Hepatocyte (in vitro differentiated cells): ENCODE results near the gene RASGRF1. TPM values are rescaled to one million over a fixed set of nuclear protein-coding genes. Genes with fewer than 3 reads are reported as not detected.
"Not testable (repeated sequence)": the region's sequence is repeated elsewhere in the genome, so short reads cannot be mapped to it uniquely, and the experiment has no call there.

Experiments
- DNase-seq: peaks from one replicate; pipeline ENCODE4 v3.0.0-alpha.2; 2016; ENCODE audit warnings: low spot score
- H2AFZ ChIP-seq: fragments of 200-600 bp; sonication (generic); 2 replicates; pipeline ENCODE4 v1.6.0; 2016; ENCODE audit warnings: antibody characterized with exemption, mild to moderate bottlenecking
- H3K27ac ChIP-seq: fragments of 200-600 bp; sonication (generic); 2 replicates; pipeline ENCODE4 v1.5.1; 2016; ENCODE audit warnings: mild to moderate bottlenecking
- H3K27me3 ChIP-seq: fragments of 200-600 bp; sonication (generic); 2 replicates; pipeline ENCODE4 v1.6.1; 2016
- H3K36me3 ChIP-seq: fragments of 200-600 bp; sonication (generic); replicated peaks from 2 replicates; pipeline ENCODE4 v1.5.1; 2016; ENCODE audit warnings: low read depth; ENCODE audit not compliant: insufficient read depth
- H3K4me1 ChIP-seq: fragments of 200-600 bp; sonication (generic); 2 replicates; pipeline ENCODE4 v1.5.1; 2016; ENCODE audit warnings: mild to moderate bottlenecking, moderate library complexity; ENCODE audit not compliant: insufficient read depth
- H3K4me2 ChIP-seq: fragments of 200-600 bp; sonication (generic); 2 replicates; pipeline ENCODE4 v1.6.0; 2016
- H3K4me3 ChIP-seq: fragments of 200-600 bp; sonication (generic); 2 replicates; pipeline ENCODE4 v1.5.1; 2016; ENCODE audit warnings: mild to moderate bottlenecking
- H3K79me2 ChIP-seq: fragments of 200-600 bp; sonication (generic); 2 replicates; pipeline ENCODE4 v1.6.0; 2017; ENCODE audit warnings: mild to moderate bottlenecking
- H3K9me2 ChIP-seq: fragments of 200-600 bp; sonication (generic); replicated peaks from 2 replicates; pipeline ENCODE4 v1.6.0; 2017; ENCODE audit warnings: mild to moderate bottlenecking; ENCODE audit not compliant: insufficient read depth
- H3K9me3 ChIP-seq: fragments of 200-600 bp; sonication (generic); 2 replicates; pipeline ENCODE4 v1.5.1; 2016; ENCODE audit warnings: low read depth, mild to moderate bottlenecking
- H4K20me1 ChIP-seq: fragments of 200-600 bp; sonication (generic); 2 replicates; pipeline ENCODE4 v1.6.0; 2016; ENCODE audit warnings: mild to moderate bottlenecking; ENCODE audit not compliant: insufficient read depth, poor library complexity, severe bottlenecking
- EZH2 ChIP-seq: fragments of 200-600 bp; sonication (generic); IDR thresholded peaks from 2 replicates; pipeline ENCODE4 v1.6.1; 2016; ENCODE audit warnings: antibody characterized with exemption, mild to moderate bottlenecking, borderline replicate concordance
- EZH2phosphoT487 ChIP-seq: fragments of 200-600 bp; sonication (generic); IDR thresholded peaks from one replicate; pipeline ENCODE4 v1.6.1; 2018; ENCODE audit warnings: antibody characterized with exemption, mild to moderate bottlenecking, low read depth, moderate library complexity; ENCODE audit not compliant: unreplicated experiment, severe bottlenecking
- WGBS: methylation state at CpG from one replicate; pipeline ENCODE4 v1.1.6; 2016; ENCODE audit warnings: low lambda C conversion rate; ENCODE audit errors: missing lambda C conversion rate; 5-methylcytosine and 5-hydroxymethylcytosine counted together
- polyA plus RNA-seq: library from polyadenylated mRNA; unstranded; fragments of >200 nt; fragmentation: Nextera tagmentation; extraction: Ambion mirVana; gene quantifications from 2 replicates; pipeline ENCODE4 v1.2.1, GENCODE V29; 2016
- total RNA-seq: library from RNA; depleted of rRNA; stranded (reverse); fragments of >200 nt; gene quantifications from 2 replicates; pipeline ENCODE4 v1.2.3, GENCODE V29; 2014
- TF ChIP-seq, protein P1 (sequence below): fragments of 200-600 bp; sonication (generic); IDR thresholded peaks from 2 replicates; pipeline ENCODE4 v1.5.1; 2016; ENCODE audit warnings: antibody characterized with exemption, mild to moderate bottlenecking; ENCODE audit not compliant: poor library complexity

Gene RASGRF1
- total and polyA plus RNA-seq, 2 experiments from 2014 or later: 0.52 to 1.5 TPM

DNA sequence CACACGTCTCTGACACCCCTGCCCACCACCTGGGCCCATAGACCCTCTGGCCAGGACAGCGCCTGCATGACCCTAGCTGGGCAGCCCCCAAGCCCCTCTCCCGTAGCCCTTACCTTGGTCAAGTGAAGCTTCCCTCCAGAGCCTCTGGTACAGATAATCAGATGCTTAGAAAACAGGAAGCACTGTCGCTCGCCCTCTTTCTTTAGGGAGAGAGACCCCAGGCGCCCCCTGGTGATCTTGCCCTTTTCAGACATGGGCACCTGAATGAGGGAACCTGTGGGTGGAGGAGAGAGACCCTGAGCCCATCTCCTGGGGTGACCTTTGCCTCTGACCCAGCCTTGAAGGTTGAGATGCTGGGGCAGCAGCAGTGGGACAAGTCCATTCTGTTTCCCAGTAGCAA is 65.4 kb downstream of the RASGRF1 start:
- no peaks in the 10 kb centered on the region for H3K9me2 ChIP-seq
- no peaks in the 10 kb centered on the region for H3K4me1 ChIP-seq
- DNase-seq: no peak
- H3K9me3 ChIP-seq: no peaks in the 10 kb centered on the region
- H4K20me1 ChIP-seq: no peaks in the 10 kb centered on the region
- WGBS: 81% methylated on average over 5 of the region's 6 CpGs
- no peaks in the 10 kb centered on the region for H3K36me3 ChIP-seq
- no peak overlapping the region for H3K4me3 ChIP-seq
- no peak overlapping the region for H3K4me2 ChIP-seq
- no peaks in the 10 kb centered on the region for H3K27me3 ChIP-seq
- TF ChIP-seq, protein P1, sequence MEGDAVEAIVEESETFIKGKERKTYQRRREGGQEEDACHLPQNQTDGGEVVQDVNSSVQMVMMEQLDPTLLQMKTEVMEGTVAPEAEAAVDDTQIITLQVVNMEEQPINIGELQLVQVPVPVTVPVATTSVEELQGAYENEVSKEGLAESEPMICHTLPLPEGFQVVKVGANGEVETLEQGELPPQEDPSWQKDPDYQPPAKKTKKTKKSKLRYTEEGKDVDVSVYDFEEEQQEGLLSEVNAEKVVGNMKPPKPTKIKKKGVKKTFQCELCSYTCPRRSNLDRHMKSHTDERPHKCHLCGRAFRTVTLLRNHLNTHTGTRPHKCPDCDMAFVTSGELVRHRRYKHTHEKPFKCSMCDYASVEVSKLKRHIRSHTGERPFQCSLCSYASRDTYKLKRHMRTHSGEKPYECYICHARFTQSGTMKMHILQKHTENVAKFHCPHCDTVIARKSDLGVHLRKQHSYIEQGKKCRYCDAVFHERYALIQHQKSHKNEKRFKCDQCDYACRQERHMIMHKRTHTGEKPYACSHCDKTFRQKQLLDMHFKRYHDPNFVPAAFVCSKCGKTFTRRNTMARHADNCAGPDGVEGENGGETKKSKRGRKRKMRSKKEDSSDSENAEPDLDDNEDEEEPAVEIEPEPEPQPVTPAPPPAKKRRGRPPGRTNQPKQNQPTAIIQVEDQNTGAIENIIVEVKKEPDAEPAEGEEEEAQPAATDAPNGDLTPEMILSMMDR: no peak
- TF ChIP-seq EZH2: no peak
- no peak for TF ChIP-seq EZH2phosphoT487
- no peak overlapping the region for H2AFZ ChIP-seq
- H3K79me2 ChIP-seq: no peaks in the 10 kb centered on the region
- no peak overlapping the region for H3K27ac ChIP-seq

GRCh38 chr15:79024493-79024892 is 66.1 kb downstream of the RASGRF1 start:
- not testable (repeated sequence) for DNase-seq, H3K27ac ChIP-seq, H4K20me1 ChIP-seq, H3K4me3 ChIP-seq, H3K79me2 ChIP-seq, H3K4me1 ChIP-seq, H3K27me3 ChIP-seq, H3K4me2 ChIP-seq, H3K9me3 ChIP-seq, H3K36me3 ChIP-seq, H3K9me2 ChIP-seq, H2AFZ ChIP-seq

DNA sequence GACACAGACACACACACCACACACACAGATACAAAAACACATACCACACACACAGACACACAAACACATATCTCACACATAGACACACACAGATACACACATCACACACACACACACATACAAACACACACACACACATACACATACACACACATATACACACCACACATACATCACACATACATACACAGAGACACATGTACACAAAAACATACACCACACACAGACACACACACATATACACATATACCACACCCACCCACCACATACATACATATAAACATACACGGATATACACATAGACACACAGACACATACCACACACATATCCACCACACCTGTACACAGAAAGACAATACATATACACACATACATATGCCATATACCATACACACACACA is 66.7 kb downstream of the RASGRF1 start:
- H3K4me1 ChIP-seq: no peaks in the 10 kb centered on the region
- H4K20me1 ChIP-seq: no peaks in the 10 kb centered on the region
- no peak for DNase-seq
- H3K36me3 ChIP-seq: no peaks in the 10 kb centered on the region
- H3K4me3 ChIP-seq: no peak overlapping the region
- H2AFZ ChIP-seq: no peak overlapping the region
- 100% methylated on average over 1 of the region's 1 CpG for WGBS
- TF ChIP-seq EZH2phosphoT487 (no peak), EZH2 (no peak)
- TF ChIP-seq, protein P1: no peak
- H3K27me3 ChIP-seq: no peaks in the 10 kb centered on the region
- no peaks in the 10 kb centered on the region for H3K9me3 ChIP-seq
- no peaks in the 10 kb centered on the region for H3K9me2 ChIP-seq
- H3K79me2 ChIP-seq: no peaks in the 10 kb centered on the region
- H3K27ac ChIP-seq: no peak overlapping the region
- no peak overlapping the region for H3K4me2 ChIP-seq

DNA sequence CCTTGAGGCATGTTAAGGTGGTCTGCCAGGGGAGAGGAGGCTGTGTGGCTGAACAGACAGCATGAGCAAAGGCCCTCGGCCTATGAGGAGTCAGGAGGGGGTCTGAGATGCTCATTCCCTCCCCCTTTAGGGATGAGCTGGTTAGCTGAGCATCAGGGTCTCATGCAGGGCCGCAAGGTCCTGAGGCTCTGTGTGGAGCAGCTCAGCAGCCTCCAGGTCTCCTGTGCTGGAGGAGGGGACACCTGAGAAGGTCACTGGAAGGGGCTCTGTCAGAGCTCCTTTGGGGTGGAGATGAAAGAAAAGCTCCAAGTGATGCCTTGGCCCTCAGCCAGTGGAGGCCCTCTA is 67.1 kb downstream of the RASGRF1 start:
- no peaks in the 10 kb centered on the region for H3K27me3 ChIP-seq
- TF ChIP-seq EZH2 (no peak), EZH2phosphoT487 (no peak)
- TF ChIP-seq, protein P1: no peak
- H4K20me1 ChIP-seq: no peaks in the 10 kb centered on the region
- H3K4me1 ChIP-seq: no peaks in the 10 kb centered on the region
- no peaks in the 10 kb centered on the region for H3K79me2 ChIP-seq
- 80% methylated on average over 2 of the region's 2 CpGs for WGBS
- H3K4me2 ChIP-seq: no peak overlapping the region
- no peaks in the 10 kb centered on the region for H3K9me2 ChIP-seq
- no peaks in the 10 kb centered on the region for H3K9me3 ChIP-seq
- no peak for DNase-seq
- no peak overlapping the region for H2AFZ ChIP-seq
- H3K36me3 ChIP-seq: no peaks in the 10 kb centered on the region
- no peak overlapping the region for H3K27ac ChIP-seq
- H3K4me3 ChIP-seq: no peak overlapping the region
